ENCODE measurements around the gene LONP2.

DNA sequence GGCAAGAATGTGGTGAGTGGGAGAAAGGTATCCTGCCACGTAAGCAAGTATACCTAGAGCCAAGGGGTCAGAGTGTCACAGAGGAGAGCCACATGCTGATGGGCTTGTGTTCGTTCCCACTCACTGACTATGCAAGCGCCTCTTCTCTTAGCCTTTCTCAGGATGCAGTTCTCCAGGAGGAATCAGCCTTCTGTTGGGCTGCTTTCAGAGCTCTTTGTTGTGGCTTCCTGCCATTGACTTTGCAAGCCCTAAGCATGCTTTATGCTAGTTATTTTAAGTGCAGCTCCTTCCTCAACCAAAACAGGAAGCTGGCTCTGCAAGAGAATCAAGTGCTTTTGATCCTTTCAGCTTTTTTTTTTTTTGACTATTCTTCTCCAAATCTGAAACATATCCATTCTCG lies 74.5 kb downstream of the LONP2 start:
- TF ChIP-seq, protein P1, sequence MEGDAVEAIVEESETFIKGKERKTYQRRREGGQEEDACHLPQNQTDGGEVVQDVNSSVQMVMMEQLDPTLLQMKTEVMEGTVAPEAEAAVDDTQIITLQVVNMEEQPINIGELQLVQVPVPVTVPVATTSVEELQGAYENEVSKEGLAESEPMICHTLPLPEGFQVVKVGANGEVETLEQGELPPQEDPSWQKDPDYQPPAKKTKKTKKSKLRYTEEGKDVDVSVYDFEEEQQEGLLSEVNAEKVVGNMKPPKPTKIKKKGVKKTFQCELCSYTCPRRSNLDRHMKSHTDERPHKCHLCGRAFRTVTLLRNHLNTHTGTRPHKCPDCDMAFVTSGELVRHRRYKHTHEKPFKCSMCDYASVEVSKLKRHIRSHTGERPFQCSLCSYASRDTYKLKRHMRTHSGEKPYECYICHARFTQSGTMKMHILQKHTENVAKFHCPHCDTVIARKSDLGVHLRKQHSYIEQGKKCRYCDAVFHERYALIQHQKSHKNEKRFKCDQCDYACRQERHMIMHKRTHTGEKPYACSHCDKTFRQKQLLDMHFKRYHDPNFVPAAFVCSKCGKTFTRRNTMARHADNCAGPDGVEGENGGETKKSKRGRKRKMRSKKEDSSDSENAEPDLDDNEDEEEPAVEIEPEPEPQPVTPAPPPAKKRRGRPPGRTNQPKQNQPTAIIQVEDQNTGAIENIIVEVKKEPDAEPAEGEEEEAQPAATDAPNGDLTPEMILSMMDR (IDR thresholded peaks at IDR 0.05), result no peak
- TF ChIP-seq EP300 (IDR thresholded peaks at IDR 0.05) (no peak), POLR2A (IDR thresholded peaks at IDR 0.05) (no peak)
